ENCODE measurements around the gene DFFB. TPM values are rescaled to one million over a fixed set of nuclear protein-coding genes. Genes with fewer than 3 reads are reported as not detected.

The DFFB gene
- total and polyA plus RNA-seq, 4 donors: 5.1 to 12.1 (median 5.8) TPM

DNA sequence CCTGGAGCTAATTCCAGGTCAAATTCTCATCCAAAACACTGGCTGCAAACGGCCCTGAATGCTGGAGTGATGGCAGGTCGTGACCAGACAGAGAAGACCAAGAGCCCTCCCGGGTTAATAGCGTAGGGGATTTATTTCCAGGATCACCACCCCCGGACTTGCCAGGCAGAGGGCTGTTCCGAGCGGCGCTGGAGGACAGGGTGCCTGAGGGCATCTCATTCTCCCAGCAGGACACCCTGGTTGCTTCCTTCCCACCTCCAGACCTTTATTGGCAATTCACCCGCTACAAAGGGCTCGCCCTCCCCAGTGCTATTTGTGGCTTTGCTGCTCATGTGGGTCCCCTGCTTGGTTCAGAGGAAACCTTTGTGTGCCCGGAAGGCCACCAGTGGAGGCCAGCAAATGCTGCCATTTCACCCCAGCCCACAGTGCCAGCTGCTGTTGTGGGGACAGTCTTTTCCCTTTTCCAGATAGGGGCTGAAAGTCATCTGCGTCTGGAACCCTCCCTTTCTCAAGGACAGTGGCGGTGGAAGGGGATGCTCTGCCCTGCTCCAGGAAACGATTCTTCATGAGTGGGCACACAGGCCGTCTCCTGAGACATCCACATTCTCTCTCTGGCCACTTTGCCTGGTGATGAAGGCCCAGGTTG, 61.8 kb downstream of the DFFB start:
- no peaks in the 10 kb centered on the region for H3K9me3 ChIP-seq (ENCODE audit: control insufficient read depth in 4 of 4, insufficient read depth in 3 of 4, low read length in 3 of 4)
- WGBS, 2 donors: 79 to 88% methylated on average over 15 of the region's 15 CpGs
- no peak overlapping the region for H3K4me3 ChIP-seq
- no peaks in the 10 kb centered on the region for H3K27me3 ChIP-seq (ENCODE audit: control insufficient read depth in 3 of 3, insufficient read depth in 3 of 3, low read length in 2 of 3)
- H3K27ac ChIP-seq (ENCODE audit: low read depth in 1 of 2, low read length in 1 of 2): no peak overlapping the region
- no peak overlapping the region for H3K9ac ChIP-seq (ENCODE audit: insufficient read depth in 1 of 2, low read length in 2 of 2)
- TF ChIP-seq, protein P1, sequence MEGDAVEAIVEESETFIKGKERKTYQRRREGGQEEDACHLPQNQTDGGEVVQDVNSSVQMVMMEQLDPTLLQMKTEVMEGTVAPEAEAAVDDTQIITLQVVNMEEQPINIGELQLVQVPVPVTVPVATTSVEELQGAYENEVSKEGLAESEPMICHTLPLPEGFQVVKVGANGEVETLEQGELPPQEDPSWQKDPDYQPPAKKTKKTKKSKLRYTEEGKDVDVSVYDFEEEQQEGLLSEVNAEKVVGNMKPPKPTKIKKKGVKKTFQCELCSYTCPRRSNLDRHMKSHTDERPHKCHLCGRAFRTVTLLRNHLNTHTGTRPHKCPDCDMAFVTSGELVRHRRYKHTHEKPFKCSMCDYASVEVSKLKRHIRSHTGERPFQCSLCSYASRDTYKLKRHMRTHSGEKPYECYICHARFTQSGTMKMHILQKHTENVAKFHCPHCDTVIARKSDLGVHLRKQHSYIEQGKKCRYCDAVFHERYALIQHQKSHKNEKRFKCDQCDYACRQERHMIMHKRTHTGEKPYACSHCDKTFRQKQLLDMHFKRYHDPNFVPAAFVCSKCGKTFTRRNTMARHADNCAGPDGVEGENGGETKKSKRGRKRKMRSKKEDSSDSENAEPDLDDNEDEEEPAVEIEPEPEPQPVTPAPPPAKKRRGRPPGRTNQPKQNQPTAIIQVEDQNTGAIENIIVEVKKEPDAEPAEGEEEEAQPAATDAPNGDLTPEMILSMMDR (IDR thresholded peaks at IDR 0.05; ENCODE audit: control extremely low read depth, extremely low read depth): no peak
- H3K36me3 ChIP-seq (ENCODE audit: control insufficient read depth in 4 of 4, insufficient read depth in 4 of 4, low read length in 4 of 4): no peaks in the 10 kb centered on the region
- H3K4me1 ChIP-seq (ENCODE audit: control insufficient read depth in 5 of 5, insufficient read depth in 5 of 5, low read length in 5 of 5): peaks cover 0 to 9% (median 0%) of the 10 kb centered on the region in 5 donors
- no peak for ATAC-seq (ENCODE audit: insufficient read depth, low FRiP score)
- no peak for DNase-seq

DNA sequence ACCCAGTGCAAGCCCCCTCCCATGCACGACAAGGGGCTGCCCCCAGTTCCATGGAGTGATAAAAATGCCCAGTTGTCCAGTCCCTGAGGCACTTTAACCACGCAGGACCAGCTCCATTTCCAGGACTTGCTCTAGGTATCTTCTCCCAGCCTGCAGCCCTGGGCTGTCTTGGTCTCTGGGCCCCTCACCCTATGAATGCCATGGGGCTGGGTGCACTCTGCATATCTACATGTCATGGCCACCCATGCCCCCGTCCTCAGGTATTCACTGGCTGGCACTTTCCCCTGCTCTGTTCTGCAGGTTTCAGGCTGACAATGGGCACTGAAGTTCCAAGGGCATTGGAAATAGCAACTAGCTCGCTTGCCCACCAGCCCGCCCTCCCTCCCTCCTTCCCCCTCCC, 62.4 kb downstream of the DFFB start:
- no peak overlapping the region for H3K27ac ChIP-seq (ENCODE audit: low read depth in 1 of 2, low read length in 1 of 2)
- H3K27me3 ChIP-seq (ENCODE audit: control insufficient read depth in 3 of 3, insufficient read depth in 3 of 3, low read length in 2 of 3): no peaks in the 10 kb centered on the region
- H3K4me1 ChIP-seq (ENCODE audit: control insufficient read depth in 5 of 5, insufficient read depth in 5 of 5, low read length in 5 of 5): peaks cover 0 to 9% (median 0%) of the 10 kb centered on the region in 5 donors
- no peak for ATAC-seq (ENCODE audit: insufficient read depth, low FRiP score)
- WGBS, 2 donors: 76 to 87% methylated on average over 5 of the region's 5 CpGs
- H3K4me3 ChIP-seq: no peak overlapping the region
- H3K9me3 ChIP-seq (ENCODE audit: control insufficient read depth in 4 of 4, insufficient read depth in 3 of 4, low read length in 3 of 4): no peaks in the 10 kb centered on the region
- TF ChIP-seq, protein P1 (IDR thresholded peaks at IDR 0.05; ENCODE audit: control extremely low read depth, extremely low read depth): no peak
- no peaks in the 10 kb centered on the region for H3K36me3 ChIP-seq (ENCODE audit: control insufficient read depth in 4 of 4, insufficient read depth in 4 of 4, low read length in 4 of 4)
- H3K9ac ChIP-seq (ENCODE audit: insufficient read depth in 1 of 2, low read length in 2 of 2): no peak overlapping the region
- no peak for DNase-seq

DNA sequence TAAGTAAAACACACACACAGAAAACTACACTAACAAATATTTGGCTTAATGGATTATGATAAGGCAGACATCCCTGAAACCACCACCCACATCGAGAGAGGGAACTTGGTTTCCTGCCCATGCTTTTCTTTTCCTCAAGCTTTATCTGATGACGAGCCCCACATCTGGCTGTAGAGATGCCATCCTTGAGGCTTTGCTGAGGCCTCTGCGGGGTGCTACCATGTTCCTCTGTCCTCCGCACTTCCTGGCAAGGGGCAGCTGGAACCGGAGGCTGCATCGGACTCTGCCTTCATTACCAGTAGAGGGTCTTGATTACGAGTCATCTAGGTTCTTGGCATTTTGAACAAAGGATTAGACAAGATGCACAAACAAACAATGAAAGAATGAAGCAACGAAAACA, 64.5 kb downstream of the DFFB start:
- 58 to 67% methylated on average over 8 of the region's 8 CpGs for WGBS, 2 donors
- no peak for ATAC-seq (ENCODE audit: insufficient read depth, low FRiP score)
- Histone ChIP-seq H3K4me3 (no peak overlapping the region), H3K27me3 (ENCODE audit: control insufficient read depth in 3 of 3, insufficient read depth in 3 of 3, low read length in 2 of 3) (peaks cover 0 to 3% (median 0%) of the 10 kb centered on the region in 3 donors), H3K27ac (ENCODE audit: low read depth in 1 of 2, low read length in 1 of 2) (no peak overlapping the region), H3K9ac (ENCODE audit: insufficient read depth in 1 of 2, low read length in 2 of 2) (no peak overlapping the region), H3K4me1 (ENCODE audit: control insufficient read depth in 5 of 5, insufficient read depth in 5 of 5, low read length in 5 of 5) (peaks cover 0 to 9% (median 0%) of the 10 kb centered on the region in 5 donors), H3K9me3 (ENCODE audit: control insufficient read depth in 4 of 4, insufficient read depth in 3 of 4, low read length in 3 of 4) (no peaks in the 10 kb centered on the region), H3K36me3 (ENCODE audit: control insufficient read depth in 4 of 4, insufficient read depth in 4 of 4, low read length in 4 of 4) (no peaks in the 10 kb centered on the region)
- DNase-seq: peak in 2 of 3 donors; percentile 48 to 54
- TF ChIP-seq, protein P1 (IDR thresholded peaks at IDR 0.05; ENCODE audit: control extremely low read depth, extremely low read depth): no peak

Measured in lung (tissue), 12 donors.